GM18909 (cell line): Measurements from ENCODE around the gene MINPP1.
"Not testable (repeated sequence)": the region's sequence is repeated elsewhere in the genome, so short reads cannot be mapped to it uniquely, and the experiment has no call there.

Source experiments
- ATAC-seq: cut with Tn5 transposase; IDR thresholded peaks from one replicate; pipeline ENCODE4 v1.9.1; 2021; ENCODE audit warnings: mild to moderate bottlenecking; ENCODE audit not compliant: unreplicated experiment, poor library complexity

The MINPP1 gene

GRCh38 chr10:87559392-87559791 is 54.7 kb downstream of the MINPP1 start:
- no peak for ATAC-seq

GRCh38 chr10:87560495-87561129 is 55.9 kb downstream of the MINPP1 start:
- ATAC-seq: no peak

DNA sequence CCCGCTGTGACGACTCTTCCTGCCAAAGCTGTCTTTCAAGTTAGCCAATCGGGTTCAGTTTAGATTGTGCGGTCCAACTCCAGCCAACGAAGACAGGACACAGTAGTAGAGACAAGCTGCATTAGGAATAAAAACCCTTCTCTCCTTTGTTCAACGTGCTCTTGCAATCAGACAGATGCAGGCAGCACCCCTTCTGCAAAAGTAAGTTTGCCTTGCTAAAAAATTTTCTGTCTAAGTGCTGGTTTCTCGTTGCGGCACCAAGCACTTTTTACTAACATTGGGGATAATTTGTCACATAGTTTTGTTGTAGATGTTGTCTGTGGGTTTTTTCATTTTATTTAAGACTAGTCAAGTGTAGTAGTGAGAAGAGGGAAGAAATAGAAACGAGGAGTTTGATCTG is 58.1 kb downstream of the MINPP1 start:
- ATAC-seq: no peak

GRCh38 chr10:87565010-87565409 is 60.3 kb downstream of the MINPP1 start:
- ATAC-seq: no peak

- no peak for ATAC-seq
Observed at GRCh38 chr10:87575851-87576250, 71.2 kb downstream of the MINPP1 start.

- no peak for ATAC-seq
Observed at GRCh38 chr10:87578160-87578841, 73.6 kb downstream of the MINPP1 start.

DNA sequence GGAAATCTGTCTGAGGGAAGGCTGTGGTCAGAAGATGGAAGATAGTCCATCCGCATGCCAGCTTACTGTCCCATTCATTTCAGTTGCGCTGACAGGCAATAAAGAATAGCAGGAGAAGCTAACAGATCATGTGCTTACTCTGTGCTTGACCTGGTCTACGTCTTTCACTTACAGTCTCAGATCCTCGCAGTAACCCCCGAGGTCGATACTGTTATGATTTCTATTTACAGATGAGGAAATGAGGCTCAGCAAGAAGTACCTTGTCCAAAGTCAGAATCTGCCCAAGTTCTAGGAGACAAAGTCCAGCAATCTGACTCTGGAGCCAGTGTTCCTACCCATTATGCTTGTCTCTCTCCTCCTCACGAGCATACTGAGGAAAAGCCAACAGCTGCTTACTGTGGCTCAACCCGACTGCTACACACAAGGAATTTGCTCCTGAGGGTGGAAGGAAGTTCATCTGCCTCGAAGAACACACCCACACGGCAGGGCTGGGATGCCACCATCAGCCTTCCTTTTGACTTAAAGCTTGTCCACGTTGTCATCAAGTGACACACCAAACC is 74.2 kb downstream of the MINPP1 start:
- no peak for ATAC-seq

GRCh38 chr10:87579563-87579962 is 74.9 kb downstream of the MINPP1 start:
- no peak for ATAC-seq

DNA sequence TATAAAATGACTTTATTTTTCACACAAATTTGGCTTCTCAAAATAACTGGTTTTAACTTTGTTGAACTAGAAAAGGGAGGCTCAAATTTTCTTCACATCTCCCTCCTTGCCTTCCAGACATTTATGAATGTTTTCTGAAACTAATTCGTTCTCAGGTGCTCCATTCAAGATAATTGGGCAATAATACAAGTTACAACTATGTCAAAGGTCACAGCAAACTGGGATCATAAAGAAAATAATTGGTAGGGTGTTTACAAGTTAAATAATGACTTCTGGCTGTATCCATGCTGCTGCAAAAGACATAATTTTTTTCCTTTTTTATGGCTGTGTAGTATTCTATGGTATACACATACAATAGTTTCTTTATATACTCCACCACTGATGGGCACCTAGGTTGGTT is 75.3 kb downstream of the MINPP1 start:
- no peak for ATAC-seq

DNA sequence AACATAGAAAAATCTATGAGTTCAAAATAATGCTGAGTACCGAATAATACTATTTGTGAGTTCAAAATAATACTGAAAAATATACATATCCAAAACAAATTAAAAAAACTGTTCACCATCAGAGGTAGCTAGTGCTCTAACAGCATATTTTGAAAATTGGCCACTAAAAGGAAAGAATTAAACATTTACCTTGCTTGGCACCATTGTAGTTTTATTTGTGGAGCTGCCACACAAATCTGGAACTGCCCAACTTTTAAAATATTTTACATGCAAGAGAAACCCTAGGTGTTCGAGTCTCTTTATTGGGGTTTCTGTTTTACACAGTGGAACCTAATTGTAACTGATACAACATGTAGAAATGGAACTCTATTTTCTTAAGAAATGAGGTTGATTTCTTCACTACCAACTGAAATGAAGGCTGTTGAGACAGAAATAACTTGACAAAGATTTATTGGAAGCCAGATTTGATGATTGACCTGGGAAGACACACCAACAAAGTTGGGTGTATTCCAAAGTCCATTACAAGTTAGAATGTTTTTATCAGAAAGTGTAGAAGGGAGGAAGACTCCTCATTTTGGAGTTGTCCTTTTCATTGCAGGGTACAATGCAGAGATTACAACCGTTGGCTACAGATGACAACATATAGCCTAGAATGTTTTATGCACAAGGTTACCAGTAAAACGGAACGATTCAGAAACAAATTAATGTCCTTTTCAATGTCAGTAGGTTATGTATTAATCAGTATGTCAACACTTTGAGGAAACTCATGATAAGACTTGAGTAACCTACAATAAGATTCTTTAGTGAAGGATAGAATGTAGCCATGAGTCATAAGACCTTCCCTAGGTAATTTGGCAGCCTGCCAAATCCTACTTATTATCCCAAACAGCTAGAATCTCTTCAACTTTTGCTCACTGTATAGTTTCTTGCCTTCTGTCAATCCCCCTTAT is 81.1 kb downstream of the MINPP1 start:
- ATAC-seq: no peak

DNA sequence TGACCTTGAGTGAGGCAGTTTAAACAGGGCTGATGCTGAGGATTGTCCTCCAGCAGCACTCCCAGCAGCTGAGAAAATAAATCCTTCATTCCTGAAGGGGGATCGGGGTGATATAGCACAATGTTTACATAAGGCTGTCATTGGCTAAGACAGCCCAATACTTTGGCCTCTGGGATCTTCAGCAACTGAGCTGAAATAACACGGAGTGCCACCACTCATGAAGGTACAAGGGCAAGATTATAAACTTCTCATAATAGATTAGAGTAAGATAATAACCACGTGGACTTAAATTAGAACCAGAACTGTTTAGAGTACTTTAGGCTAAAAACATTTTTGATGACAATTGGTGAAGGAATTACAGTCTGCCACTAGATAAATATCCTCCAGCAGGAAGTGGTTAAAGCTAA is 85.0 kb downstream of the MINPP1 start:
- ATAC-seq: no peak

DNA sequence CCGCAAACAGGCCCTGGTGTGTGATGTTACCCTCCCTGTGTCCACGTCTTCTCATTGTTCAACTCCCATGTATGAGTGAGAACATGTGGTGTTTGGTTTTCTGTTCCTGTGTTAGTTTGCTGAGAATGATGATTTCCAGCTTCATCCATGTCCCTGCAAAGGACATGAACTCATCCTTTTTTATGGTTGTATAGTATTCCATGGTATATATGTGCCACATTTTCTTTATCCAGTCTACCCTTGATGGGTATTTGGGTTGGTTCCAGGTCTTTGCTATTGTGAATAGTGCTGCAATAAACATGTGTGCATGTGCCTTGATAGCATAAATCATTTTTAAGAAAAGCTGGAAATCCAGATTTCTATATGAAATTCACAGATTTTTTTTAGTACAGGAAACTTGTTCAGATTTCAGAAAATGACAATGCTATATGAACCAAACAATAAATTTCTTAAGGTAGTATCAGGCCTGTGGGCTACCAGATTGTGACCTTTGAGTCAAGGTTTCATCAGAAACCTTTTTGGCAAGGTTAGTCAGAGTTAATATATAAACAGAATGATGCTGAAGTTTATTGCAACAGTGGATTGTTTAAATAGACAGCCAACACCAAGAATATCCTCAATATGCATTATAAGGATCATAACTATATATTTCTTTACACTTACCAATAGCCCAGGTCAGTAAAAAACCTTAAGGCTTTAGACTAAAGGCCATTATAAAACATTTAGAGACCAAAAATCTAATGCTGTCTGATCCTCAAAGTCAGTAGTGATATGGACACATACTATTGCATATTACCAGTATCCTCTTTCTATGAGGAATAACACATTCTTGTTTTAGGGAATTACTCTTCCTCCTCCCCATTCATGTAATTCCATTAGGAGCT is 86.3 kb downstream of the MINPP1 start:
- ATAC-seq: no peak

DNA sequence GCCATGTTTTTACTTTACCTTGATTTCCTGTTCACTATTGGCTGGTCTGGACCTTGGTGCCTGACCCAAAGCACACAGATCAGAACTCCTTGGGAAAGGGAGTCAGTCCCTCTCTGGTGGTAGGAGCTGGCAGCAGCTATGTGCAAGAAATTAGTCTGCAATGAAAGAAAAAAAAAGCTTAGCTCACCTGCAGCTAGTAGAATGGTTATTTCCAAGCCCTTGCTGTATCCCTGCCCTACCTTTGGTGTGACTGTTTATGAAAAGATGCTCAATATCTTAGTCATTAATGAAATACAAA is 86.8 kb downstream of the MINPP1 start:
- ATAC-seq: no peak

DNA sequence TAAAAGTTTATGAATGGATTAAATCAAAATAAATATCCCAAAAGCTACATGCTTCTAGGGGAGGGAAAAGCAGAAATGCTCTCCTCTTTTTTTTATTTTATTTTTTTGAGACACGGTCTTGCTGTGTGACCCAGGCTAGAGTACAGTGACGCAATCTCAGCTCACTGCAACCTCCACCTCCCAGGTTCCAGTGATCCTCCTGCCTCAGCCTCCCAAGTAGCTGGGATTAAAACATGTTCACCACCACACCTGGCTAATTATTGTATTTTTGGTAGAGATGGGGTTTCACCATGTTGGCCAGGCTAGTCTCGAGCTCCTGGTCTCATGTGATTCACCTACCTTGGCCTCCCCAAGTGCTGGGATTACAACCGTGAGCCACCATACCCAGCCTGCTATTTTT is 88.2 kb downstream of the MINPP1 start:
- ATAC-seq: not testable (repeated sequence)

GRCh38 chr10:87593702-87594101 is 89.0 kb downstream of the MINPP1 start:
- ATAC-seq: no peak

GRCh38 chr10:87594181-87594580 is 89.5 kb downstream of the MINPP1 start:
- no peak for ATAC-seq

DNA sequence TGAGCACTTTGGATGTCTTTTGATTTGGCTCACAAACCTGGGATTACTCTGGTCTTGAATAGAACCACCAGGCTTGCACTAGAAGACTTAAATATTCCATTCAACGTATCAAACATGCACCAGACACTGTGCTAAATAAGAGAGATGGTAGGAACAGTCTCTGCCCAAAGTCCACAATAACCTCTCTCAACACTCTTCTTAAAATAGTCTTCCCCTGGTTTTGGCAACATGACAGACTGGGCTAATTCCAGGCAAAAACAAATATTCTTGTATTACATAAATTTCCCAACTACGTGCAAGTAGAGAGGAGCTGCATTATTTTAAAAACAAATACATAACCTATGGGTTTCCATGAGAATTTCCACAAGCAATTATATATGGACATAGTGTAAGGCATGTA is 90.2 kb downstream of the MINPP1 start:
- ATAC-seq: no peak

DNA sequence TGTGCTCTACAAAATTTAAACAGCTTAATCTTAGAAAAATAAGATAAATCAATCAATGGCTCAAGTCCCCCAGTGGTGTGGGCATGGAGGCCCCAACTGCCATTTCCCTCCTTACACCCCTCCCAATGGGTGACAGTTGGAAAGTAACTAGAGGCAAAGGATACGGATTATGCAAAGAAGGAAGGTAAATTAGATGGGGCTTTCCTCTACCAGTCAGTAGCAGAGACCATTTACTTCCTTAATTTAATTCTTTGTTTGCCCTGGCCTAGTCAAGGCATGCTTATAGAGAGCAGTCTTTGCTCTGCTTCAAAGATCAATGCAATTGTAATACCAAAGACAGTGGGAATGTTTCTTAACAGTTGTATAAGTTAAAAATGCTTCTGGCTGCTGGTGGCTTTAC is 91.7 kb downstream of the MINPP1 start:
- no peak for ATAC-seq

DNA sequence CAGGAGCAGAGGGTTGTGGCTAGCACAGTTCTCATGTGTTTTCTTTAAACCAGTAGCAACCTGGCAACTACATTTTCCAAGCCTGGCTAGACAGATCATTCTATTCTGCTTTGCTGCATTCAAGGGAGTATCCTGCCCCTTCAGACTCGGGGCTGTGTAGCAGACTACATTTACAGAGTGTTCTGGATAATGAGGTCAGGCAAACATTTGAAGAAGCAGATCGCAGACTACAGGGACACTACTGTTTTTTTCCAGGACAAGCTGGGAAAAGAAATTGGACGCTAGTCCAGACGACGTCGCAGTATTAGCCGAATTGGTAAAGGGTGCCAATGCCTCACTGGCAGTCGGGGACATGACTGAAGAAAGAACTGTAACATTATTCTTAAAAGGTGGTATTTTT is 94.0 kb downstream of the MINPP1 start:
- no peak for ATAC-seq

DNA sequence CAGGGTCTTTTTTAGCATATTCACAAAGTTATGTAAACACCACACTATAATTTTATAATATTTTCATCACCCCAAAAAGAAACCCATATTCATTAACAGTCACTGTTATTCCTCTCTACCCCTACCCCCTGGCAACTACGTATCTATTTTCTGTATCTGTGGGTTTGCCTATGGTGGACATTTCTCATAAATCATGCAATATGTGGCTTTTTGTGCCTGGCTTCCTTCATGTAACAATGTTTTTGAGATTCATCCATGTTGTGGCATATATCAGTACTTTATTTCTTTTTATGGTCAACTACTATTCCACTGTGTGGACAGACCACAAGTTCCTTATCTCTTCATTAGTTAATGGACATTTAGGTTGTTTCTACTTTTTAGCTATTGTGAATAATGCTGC is 95.9 kb downstream of the MINPP1 start:
- ATAC-seq: no peak
